GM15510 (cell line): Measurements from ENCODE around the gene GRM1.

ENCODE experiments used
- POLR2A ChIP-seq: IDR thresholded peaks from 3 replicates; pipeline ENCODE4 v1.6.1; 2011; ENCODE audit warnings: borderline replicate concordance; ENCODE audit not compliant: insufficient read length; ENCODE audit errors: extremely low read depth

GRM1 gene

GRCh38 chr6:146429831-146430230, 401.0 kb downstream of the GRM1 start:
- no peak for TF ChIP-seq POLR2A

GRCh38 chr6:146433881-146434731, 405.2 kb downstream of the GRM1 start:
- TF ChIP-seq POLR2A = no peak

GRCh38 chr6:146434732-146435390, 406.0 kb downstream of the GRM1 start:
- TF ChIP-seq POLR2A = no peak

- TF ChIP-seq POLR2A = no peak
Observed at GRCh38 chr6:146441907-146442306, 413.0 kb downstream of the GRM1 start.

GRCh38 chr6:146444189-146444588, 415.3 kb downstream of the GRM1 start:
- no peak for TF ChIP-seq POLR2A

GRCh38 chr6:146445233-146445632, 416.4 kb downstream of the GRM1 start:
- TF ChIP-seq POLR2A = no peak

GRCh38 chr6:146456886-146457285, 428.0 kb downstream of the GRM1 start:
- no peak for TF ChIP-seq POLR2A

GRCh38 chr6:146460941-146461340, 432.1 kb downstream of the GRM1 start:
- TF ChIP-seq POLR2A = no peak

GRCh38 chr6:146470091-146470770, 441.4 kb downstream of the GRM1 start:
- no peak for TF ChIP-seq POLR2A

- no peak for TF ChIP-seq POLR2A
Observed at GRCh38 chr6:146472918-146473317, 444.1 kb downstream of the GRM1 start.

GRCh38 chr6:146481527-146481926, 452.7 kb downstream of the GRM1 start:
- TF ChIP-seq POLR2A = no peak

GRCh38 chr6:146484411-146484810, 455.5 kb downstream of the GRM1 start:
- no peak for TF ChIP-seq POLR2A
